HL-60 (cell line): ENCODE measurements around the gene GIMD1.

Experiments
- CTCF ChIP-seq: IDR thresholded peaks from one replicate; pipeline ENCODE4 v1.5.1; 2011; ENCODE audit warnings: low read length, control low read depth, inconsistent platforms; ENCODE audit not compliant: insufficient read depth
- POLR2AphosphoS5 ChIP-seq: IDR thresholded peaks from 2 replicates; pipeline ENCODE4 v1.6.1; 2012; ENCODE audit warnings: low read depth

GRCh38 chr4:106401157-106401556 lies 32.6 kb upstream of the GIMD1 start:
- TF ChIP-seq CTCF (no peak), POLR2AphosphoS5 (no peak)
